ENCODE measurements around the gene C15orf40. TPM values are rescaled to one million over a fixed set of nuclear protein-coding genes. Genes with fewer than 3 reads are reported as not detected.

The C15orf40 gene
- 10.4 and 10.9 TPM in 2 replicates for total RNA-seq

GRCh38 chr15:83011271-83012075 lies at the start of gene C15orf40:
Gene C15orf40, minus strand, starts transcription at chr15:83011639. Its CDS starts 32 bp downstream, at chr15:83011607.

GRCh38 chr15:82985688-82986441 lies 25.6 kb downstream of the C15orf40 start, which contains the start of gene RAMAC:
Gene RAMAC, plus strand, starts transcription at chr15:82986210. Its CDS starts 2,809 bp downstream, at chr15:82989019.

GRCh38 chr15:82952158-82953081 lies 59.0 kb downstream of the C15orf40 start, which contains the start of gene HOMER2:
Gene HOMER2, minus strand, starts transcription at chr15:82952720. Its CDS starts 185 bp downstream, at chr15:82952535.

Other genes starting within 250 kb of the C15orf40 start
- not detected in 2 replicates for gene FSD2, start 205.6 kb downstream of the C15orf40 start, total RNA-seq
- gene WHAMM, start 202.0 kb downstream of the C15orf40 start, total RNA-seq, result 4.4 and 4.6 TPM in 2 replicates
- gene HOMER2, start 58.9 kb downstream of the C15orf40 start, total RNA-seq, result 5.8 and 11.0 TPM in 2 replicates
- 30.1 and 40.6 TPM in 2 replicates for gene RAMAC, start 25.4 kb downstream of the C15orf40 start, total RNA-seq
- gene BTBD1, start 55.6 kb upstream of the C15orf40 start, total RNA-seq, result 119 TPM in 2 replicates
- gene TM6SF1, start 96.0 kb upstream of the C15orf40 start, total RNA-seq, result 0.22 and 0.62 TPM in 2 replicates
- gene HDGFL3, start 196.2 kb upstream of the C15orf40 start, total RNA-seq, result 71.6 and 99.3 TPM in 2 replicates